H7 (cell line): ENCODE data around the gene NEMP1. TPM values are rescaled to one million over a fixed set of nuclear protein-coding genes. Genes with fewer than 3 reads are reported as not detected.
A peak's percentile ranks its signal among the peaks of the same experiment; 100 is the strongest.
"Not testable (repeated sequence)": the region's sequence is repeated elsewhere in the genome, so short reads cannot be mapped to it uniquely, and the experiment has no call there.

Source experiments
- DNase-seq: peaks from one replicate; pipeline ENCODE4 v3.0.0; 2012
- H3K27me3 ChIP-seq: 2 replicates; pipeline ENCODE4 v1.6.0; 2011; ENCODE audit warnings: mild to moderate bottlenecking, low read length; ENCODE audit not compliant: control insufficient read depth, insufficient read depth
- H3K36me3 ChIP-seq: replicated peaks from 2 replicates; pipeline ENCODE4 v1.5.1; 2011; ENCODE audit warnings: low read length; ENCODE audit not compliant: control insufficient read depth, insufficient read depth
- H3K4me3 ChIP-seq: 2 replicates; pipeline ENCODE4 v1.5.1; 2011; ENCODE audit warnings: low read depth, mild to moderate bottlenecking, control low read depth, low read length, moderate library complexity; ENCODE audit not compliant: insufficient read depth
- total RNA-seq: library from RNA; depleted of rRNA; stranded (reverse); fragments of >200 nt; shearing (Covaris generic); gene quantifications from 2 replicates; pipeline ENCODE4 v1.2.3, GENCODE V29; 2014

Gene NEMP1
- total RNA-seq, 1 experiment from 2014 or later, result 22.6 TPM

DNA sequence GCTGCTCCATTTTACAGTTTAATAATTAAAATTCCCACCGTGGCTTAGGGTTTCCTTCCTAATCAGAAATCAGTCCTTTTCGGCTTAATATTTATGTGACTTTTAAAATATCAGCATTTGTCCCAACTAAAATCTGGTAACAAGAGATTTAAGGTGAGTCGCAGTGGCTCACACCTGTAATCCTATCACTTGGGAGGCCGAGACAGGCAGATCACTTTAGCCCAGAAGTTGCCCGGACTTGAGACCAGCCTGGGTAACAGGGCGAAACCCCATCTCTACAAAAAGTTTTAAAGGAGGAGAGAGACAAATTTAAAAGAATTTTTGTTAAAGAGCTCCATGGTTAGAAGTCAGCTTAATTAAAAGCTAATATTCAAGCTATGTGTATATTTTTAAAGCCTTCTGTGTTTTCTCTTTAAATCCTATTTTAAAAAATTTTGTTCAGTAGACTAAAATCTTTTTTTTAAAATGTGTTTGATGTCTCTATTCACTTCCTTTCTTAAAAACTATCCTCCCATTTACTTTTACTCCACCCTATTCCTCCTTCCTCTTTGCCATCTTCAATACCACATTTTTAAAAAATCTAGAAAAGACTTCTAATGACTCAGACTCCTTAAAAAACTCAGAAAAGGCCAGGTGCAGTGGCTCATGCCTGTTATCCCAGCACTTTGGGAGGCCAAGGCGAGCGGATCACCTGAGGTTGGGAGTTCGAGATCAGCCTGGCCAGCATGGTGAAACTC, 58.4 kb downstream of the NEMP1 start:
- H3K4me3 ChIP-seq, result no peak overlapping the region
- no peaks in the 10 kb centered on the region for H3K36me3 ChIP-seq
- DNase-seq, result no peak
- no peaks in the 10 kb centered on the region for H3K27me3 ChIP-seq

DNA sequence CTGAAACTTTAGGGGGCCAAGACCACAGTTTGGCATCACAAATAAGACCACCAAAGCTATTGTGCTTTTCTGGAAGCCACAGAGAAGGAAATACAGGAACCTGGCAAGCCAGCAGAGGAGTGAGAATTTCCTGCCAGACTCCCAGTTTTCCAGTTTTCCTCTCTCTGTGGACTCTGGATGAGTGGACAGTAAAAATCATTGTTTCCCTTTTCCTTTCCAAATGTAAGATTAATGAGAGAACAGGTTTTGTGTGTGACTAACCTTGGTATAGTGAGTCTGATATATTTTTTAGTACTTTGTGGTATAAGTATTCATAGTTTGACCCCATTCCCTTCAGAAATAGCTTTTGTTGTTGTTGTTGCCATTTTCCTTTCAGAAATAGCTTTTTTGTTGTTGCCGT, 59.7 kb downstream of the NEMP1 start:
- no peak for DNase-seq
- no peak overlapping the region for H3K4me3 ChIP-seq
- no peaks in the 10 kb centered on the region for H3K27me3 ChIP-seq
- no peaks in the 10 kb centered on the region for H3K36me3 ChIP-seq

DNA sequence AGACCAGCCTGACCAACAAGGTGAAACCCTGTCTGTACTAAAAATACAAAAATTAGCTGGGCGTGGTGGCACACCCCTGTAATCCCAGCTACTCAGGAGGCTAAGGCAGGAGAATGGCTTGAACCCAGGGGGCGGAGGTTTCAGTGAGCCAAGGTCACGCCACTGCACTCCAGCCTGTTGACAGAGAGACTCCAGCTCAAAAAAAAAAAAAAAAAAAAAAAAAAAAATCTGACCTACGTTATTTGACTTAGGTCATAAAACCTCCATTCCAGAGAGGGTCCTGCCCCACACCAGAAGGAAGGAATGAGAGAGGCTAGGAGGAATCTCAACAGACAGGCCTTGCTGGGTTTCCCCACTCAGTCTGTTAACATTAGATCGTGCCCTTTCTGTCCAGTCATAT, 60.2 kb downstream of the NEMP1 start:
- not testable (repeated sequence) for DNase-seq, H3K4me3 ChIP-seq, H3K36me3 ChIP-seq, H3K27me3 ChIP-seq

DNA sequence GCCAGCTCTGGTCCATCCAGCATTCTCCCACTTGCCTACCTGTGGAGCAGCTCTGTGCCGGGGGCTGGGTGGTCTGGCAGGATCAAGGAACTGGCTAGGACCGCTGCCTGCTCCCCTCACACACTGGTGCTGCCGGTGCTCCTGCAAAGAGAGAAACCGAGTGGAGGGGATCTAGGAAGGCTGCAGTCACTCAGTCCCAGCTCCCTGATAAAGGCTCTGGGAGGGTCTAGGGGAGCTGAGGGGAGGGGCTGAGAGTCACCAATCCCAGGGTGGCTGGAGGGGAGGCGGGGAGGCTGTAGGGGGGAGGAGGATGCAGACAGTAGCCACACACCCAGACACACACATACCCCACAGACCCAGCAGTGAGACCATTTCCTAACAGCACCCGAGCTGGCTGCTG, 62.2 kb downstream of the NEMP1 start, which contains the start of gene TAC3:
TAC3 (minus strand) TSS at position 182 of the 400 bp plus-strand sequence. CDS start 732 bp downstream, outside the sequence.
- DNase-seq, result peak; percentile 77
- H3K27me3 ChIP-seq, result no peaks in the 10 kb centered on the region
- H3K4me3 ChIP-seq, result no peak within 1 kb of the TSS
- H3K36me3 ChIP-seq, result no peaks in the 10 kb centered on the region

DNA sequence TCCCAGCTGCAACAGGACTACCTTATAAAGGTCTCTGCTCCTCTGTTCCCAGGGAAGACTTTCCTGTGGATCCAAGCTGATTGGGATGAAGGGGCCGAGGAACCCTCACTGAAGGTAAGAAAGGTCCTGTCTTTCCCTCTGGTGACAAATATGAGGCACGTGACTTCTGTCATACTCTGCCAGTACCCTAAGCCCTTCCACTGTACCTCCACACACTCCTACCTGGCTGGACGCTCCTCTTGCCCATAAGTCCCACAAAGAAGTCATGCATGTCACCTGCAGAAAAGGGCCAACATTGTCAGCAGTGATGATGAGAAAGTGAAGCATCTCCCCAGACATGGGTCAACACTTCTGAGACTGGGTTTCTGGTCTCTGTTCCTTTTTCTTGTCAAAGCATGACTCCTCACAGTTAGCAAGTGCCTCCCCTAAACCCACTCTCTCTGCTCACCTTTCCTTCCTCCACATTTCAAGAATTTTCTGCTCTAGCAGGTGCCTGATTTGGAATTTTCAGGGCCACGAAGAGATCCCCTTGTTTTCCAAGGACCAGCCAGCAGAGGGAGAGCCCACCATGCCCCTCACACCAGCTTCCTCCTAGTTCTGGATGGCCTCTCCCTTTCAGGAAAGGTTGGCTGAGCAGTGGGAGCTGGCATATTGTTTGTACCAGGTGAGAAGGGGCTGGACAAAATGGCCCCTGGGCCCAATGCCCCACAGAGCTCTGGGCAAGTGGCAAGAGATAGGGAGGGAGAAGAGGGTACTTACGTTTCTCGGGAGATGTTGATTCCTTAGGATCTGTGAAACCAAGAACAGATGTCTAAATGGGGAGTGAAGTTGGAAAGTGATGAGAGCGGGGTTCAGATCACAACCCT, 65.8 kb downstream of the NEMP1 start:
- no peaks in the 10 kb centered on the region for H3K36me3 ChIP-seq
- DNase-seq, result no peak
- no peaks in the 10 kb centered on the region for H3K27me3 ChIP-seq

DNA sequence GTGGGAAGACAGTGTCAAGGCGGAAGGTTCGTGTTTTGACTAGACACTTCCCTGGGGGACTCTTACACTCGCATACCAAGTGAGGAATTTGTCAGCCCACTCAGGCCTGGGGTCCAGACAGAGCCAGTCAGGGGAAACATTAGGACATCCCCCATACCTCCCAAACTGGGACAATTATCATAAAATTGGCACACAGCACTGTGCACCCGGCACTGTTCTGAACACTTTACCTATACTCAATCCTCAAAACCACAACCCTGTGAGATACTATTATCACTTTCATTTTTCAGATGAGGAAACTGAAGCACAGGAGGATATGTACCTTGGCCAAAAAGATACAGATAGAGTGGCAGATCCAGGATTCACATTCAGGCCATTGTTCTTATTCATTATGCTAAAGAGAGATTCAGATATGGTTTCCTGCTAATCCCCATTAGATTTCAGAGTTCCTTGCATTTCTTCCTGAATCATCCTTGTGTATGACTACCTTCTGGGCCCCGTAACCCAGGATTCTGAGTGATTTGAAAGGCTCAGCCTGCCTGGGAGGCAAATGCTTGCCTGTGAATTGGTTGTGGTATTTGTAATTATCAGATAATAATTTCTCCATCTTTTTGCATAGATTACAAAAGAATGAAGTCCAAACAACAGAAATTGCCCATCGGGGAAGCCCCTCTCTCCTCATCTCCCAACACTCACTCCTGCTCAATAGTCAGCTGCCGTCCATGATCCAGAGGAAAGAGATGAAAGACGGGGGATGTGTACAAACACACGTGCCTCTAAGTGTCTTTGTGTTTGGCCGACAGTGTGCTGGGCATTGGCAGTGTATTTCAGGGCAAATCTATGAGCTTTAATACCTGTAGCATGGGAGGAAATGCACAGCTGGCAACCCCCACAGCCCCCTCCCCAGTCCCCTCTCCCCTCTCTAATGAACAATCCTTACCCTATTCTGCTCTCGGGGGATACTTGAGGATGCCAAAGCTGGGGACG, 66.9 kb downstream of the NEMP1 start:
- Histone ChIP-seq H3K27me3 (no peaks in the 10 kb centered on the region), H3K4me3 (no peak overlapping the region), H3K36me3 (no peaks in the 10 kb centered on the region)
- no peak for DNase-seq

More for the DNA sequence above, 65.8 kb downstream of the NEMP1 start:
- no peak overlapping the region for H3K4me3 ChIP-seq

DNA sequence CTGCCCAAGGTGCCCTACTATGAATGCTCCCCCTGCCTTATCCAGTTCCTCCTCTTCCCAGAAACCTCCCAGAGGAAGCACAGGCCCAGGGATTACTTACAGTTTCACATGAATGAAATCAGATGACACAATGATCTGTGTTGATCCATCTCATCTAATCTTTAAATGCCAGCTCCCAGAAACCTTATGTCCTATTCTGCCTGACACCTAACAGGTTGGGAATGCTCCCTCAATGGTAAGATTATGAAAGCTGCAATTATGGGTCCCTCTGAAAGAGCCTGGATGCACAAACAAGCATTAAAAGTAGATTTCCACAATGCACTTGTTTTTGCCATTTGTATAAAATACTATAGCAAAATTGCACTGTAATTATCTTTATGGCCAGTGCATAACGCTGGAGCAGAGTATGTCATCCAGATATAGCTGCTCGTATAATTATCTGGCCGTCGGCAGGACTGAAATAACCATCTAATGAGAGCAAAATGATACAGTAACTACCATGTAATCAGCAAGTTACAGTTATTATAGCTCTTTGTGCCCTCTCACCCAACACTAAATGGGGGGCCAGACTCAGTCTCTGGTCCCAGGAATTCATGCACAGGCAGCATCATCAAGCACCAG, 67.9 kb downstream of the NEMP1 start:
- Histone ChIP-seq H3K4me3 (no peak overlapping the region), H3K36me3 (no peaks in the 10 kb centered on the region), H3K27me3 (no peaks in the 10 kb centered on the region)
- DNase-seq, result no peak

DNA sequence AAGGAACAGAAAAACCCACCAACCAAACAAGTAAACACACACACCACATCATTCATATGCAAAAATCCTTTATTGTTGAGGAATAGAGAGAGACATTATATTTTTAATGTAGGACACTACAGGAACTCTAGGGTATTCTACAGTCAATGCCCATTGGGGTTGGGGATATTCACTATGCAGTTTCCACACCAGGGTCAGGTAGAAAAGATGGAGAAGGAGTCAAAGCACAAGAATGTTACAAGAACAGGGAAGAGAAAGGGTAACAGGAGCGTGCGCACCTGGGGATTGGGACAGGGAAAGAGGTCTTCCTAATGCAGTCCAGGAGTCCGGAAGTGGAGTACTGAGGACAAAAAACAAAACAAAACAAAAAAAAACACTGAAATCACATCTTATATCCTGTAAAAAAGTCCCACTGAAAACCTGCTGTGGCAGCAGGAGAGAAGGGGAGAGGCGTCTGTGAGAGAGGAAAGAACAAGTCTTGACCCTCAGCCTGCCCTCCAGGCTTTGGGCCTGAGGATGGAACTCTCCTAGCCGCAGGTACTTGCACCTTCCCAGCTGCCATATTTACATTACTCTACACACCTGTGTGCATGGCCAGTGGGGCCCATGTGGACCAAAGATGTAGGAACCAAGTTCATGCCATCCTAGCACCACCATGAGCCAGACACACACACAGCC, 68.5 kb downstream of the NEMP1 start:
- no peaks in the 10 kb centered on the region for H3K27me3 ChIP-seq
- no peaks in the 10 kb centered on the region for H3K36me3 ChIP-seq
- DNase-seq, result no peak
- no peak overlapping the region for H3K4me3 ChIP-seq

DNA sequence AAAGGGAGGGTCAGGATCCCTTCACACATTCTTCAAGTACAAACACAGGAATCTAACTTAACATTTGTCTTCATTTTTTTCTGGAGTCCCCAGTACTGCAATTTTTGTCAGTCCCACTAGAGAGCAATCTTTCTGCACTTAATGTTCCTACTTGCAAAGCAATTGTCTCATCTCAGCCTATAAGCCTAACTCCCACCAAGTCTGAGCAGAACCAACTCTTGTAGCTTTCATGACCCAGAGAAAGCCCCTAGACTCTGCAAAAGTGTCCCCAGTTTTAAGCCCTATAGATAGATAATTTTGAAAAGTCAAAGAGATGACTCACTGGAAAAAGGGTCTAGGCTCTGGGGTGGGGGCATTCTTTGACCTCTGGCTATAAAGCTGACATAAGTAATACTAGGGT, 70.4 kb downstream of the NEMP1 start:
- peak; percentile 62 for DNase-seq
- Histone ChIP-seq H3K4me3 (no peak overlapping the region), H3K27me3 (no peaks in the 10 kb centered on the region)

DNA sequence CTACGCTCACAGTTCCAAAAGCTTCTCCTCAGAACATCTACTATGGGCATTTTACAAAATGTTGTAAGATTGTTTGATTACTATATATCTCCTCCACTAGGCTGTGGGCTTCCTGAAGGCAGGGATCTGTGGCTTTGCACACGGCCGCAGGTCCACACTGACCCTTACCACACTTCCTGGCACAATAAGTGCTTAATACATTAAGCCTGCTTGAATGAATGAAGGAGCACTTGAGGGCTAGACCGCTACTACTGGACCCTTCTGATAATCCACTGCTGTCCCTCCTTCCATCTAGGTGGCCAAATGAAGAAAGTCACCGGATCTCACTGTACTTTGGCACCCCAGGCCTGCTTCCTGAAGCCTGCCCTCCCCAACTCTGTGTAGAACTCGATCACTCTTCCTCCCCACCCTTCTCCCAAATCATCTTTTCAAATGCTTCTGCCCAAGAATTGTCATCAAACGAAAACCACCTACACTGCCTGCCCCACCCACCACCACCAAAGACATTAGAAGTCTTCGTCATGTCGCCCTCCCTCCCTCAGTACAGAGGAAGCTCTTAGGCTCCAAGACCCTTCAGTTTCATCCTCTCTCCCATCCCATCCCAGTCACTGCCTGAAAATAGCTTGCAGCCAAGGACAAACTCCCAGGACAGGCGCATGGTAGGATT, 71.6 kb downstream of the NEMP1 start:
- Histone ChIP-seq H3K36me3 (peaks cover 24% of the 10 kb centered on the region), H3K27me3 (no peaks in the 10 kb centered on the region), H3K4me3 (peak overlapping the region; percentile 7; the same call in 1 of the 2 replicates)
- no peak for DNase-seq

More for the DNA sequence above, 70.4 kb downstream of the NEMP1 start:
- H3K36me3 ChIP-seq, result peaks cover 13% of the 10 kb centered on the region

DNA sequence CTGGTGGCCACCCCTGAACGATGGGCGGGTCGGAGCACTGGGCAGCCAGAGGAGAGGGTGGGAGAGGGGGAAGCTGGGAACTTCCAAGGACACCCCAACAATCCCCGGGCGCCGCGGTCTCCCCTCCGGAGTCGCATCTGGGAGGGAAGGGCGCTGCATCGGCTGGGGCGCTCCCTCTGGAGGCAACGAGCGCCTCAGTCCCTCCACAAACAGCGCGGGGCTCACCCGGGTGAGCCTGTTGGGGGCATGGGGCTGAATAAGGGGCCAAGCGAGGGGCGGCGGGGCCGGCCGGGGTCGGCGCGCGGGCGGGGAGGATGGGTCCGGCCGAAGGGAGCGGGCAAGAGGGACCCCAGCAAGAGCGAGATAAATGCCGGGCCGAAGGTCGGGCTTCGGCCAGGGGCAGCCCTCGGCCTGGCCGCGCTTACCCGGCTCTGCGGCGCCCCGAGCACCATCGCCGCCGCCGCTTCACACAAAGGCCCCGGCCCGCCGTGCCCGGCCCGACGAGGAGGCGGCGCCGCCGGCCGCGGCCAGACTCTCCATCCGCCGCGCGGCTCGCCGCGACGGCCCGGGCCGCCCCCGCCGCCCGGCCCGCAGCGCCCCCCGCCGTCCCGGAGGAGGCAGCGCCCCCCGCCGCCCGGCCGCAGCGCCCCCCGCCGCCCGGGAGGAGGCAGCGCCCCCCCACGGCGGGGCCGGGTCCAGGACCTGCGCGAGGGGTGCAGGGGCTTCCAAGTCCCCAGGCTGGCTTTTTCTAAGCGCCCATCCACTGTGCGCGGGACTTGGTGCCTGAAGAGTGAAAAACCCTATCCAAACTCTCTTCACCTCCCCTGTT, 72.4 kb downstream of the NEMP1 start, which contains the start of gene ZBTB39:
ZBTB39 (minus strand) TSS at position 567 of the 829 bp plus-strand sequence. CDS start 1,629 bp downstream, outside the sequence.
- peak; percentile 98 for DNase-seq
- Histone ChIP-seq H3K4me3 (peak within 1 kb of the TSS; percentile 82), H3K36me3 (peaks cover 25% of the 10 kb centered on the region), H3K27me3 (no peaks in the 10 kb centered on the region)
